ENCODE data around the gene KLHL26.
"Not testable (repeated sequence)": the region's sequence is repeated elsewhere in the genome, so short reads cannot be mapped to it uniquely, and the experiment has no call there.

The KLHL26 gene

GRCh38 chr19:18667531-18668251 is 30.9 kb downstream of the KLHL26 start:
- no peak for DNase-seq

DNA sequence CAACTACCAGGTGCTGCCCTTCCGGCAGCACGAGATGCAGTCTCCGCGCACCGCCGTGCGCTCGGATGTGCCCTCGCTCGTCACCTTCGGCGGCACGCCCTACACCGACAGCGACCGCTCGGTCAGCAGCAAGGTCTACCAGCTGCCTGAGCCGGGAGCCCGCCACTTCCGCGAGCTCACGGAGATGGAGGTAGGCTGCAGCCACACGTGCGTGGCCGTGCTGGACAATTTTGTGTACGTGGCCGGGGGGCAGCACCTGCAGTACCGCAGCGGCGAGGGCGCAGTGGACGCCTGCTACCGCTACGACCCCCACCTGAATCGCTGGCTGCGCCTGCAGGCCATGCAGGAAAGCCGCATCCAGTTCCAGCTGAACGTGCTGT is 31.4 kb downstream of the KLHL26 start:
- no peak for DNase-seq

GRCh38 chr19:18668744-18669523 is 32.1 kb downstream of the KLHL26 start:
- no peak for DNase-seq

- DNase-seq: no peak
These were observed 32.6 kb downstream of the KLHL26 start for GRCh38 chr19:18669524-18669817.

- DNase-seq: no peak
These were observed 33.1 kb downstream of the KLHL26 start for GRCh38 chr19:18669883-18670282.

GRCh38 chr19:18670312-18670711 is 33.5 kb downstream of the KLHL26 start:
- no peak for DNase-seq

- no peak for DNase-seq
These were observed 34.6 kb downstream of the KLHL26 start for GRCh38 chr19:18671303-18672043.

DNA sequence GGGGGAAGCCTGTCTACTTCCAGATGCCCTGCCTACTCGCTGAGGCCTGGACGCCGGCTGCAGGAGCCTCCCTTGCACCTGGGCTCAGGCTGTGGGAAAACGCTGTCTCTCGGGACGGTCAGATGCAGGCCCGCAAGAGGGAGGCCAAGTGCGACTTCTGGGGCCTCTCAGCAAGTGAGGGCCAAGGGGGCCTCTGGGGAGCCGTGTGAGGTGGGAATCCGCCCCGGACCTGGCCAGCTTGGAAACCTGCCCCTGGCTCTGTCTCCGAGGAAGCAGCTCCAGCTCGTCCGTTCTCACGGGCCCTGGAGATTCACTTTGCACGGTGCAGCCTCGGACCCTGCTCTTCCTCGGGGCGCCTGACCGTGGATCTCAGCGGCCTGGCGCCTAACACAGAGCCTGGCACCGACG is 35.2 kb downstream of the KLHL26 start:
- DNase-seq: no peak

GRCh38 chr19:18672606-18673337 is 35.9 kb downstream of the KLHL26 start:
- peak in 1 of 3 experiments; percentile 3 for DNase-seq

DNA sequence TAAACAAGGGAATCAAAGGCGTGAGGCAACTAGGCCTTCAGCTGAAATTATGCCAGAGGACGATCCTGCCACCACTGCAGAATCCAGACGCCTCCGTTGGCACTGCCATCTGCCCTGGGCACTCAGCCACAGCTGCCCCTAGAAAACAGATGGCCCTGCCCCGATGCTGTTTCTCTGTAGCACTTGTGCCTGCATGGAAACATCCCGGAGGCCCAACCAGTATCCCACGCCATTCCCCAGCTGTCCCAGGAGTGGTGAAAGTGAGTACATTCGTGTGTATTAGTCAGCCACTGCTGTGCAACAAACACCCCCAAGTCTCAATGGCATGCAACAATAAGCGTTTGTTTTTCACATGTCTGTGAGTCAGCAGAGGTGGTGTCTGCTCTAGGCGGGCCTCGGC is 37.8 kb downstream of the KLHL26 start:
- DNase-seq: no peak

DNA sequence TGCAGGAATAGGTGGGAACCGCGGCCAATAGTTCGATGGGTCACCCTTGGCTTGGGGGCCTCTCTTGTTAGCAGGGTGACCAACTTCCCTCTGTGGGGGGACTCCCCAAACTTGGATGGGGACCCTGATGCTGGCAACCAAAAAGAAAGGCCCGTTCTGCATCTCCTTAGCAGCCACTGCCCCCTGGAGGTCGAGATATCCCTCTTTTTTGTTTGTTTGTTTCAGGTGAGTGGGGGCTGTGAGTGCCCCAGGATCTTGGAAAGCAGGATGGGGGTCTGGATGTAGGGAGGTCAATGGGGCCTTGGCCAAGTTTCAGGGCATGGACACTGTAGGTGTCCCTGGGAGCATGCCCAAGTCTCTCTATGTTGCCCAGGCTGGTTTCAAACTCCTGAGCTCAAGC is 39.0 kb downstream of the KLHL26 start:
- DNase-seq: peak in 1 of 3 experiments; percentile 18

DNA sequence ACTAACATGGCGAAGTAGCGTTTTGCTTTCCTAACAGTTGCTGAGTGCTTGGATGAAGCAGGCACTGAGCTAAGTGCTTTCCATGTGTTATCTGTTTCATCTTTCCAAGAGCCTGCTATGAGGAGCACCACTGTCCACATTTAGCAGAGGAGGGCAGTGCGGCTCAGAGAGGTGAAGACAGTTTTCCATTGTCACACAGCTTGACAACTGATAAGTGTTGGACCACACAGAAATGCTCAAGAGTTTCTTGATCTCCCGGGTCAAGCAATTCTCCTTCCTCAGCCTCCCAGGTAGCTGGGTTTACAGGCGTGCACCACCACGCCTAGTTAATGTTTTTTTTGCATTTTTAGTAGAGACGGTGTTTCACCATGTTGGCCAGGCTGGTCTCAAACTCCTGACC is 39.9 kb downstream of the KLHL26 start:
- no peak for DNase-seq

- no peak for DNase-seq
These were observed 40.3 kb downstream of the KLHL26 start for GRCh38 chr19:18677156-18677555.

DNA sequence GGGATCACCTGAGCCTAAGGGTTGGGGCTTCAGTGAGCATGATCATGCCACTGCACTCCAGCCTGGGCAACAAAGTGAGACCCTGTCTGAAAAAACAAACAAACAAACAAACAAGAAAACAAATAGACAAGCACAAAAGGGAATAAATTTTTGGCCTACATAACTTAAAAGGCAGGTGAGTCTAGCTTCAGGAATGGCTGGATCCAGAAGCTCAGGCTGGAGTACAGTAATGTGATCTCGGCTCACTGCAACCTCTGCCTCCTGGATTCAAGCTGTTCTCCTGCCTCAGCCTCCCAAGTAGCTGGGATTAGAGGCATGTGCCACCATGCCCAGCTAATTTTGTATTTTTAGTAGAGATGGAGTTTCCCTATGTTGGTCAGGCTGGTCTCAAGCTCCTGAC is 43.3 kb downstream of the KLHL26 start:
- not testable (repeated sequence) for DNase-seq

DNA sequence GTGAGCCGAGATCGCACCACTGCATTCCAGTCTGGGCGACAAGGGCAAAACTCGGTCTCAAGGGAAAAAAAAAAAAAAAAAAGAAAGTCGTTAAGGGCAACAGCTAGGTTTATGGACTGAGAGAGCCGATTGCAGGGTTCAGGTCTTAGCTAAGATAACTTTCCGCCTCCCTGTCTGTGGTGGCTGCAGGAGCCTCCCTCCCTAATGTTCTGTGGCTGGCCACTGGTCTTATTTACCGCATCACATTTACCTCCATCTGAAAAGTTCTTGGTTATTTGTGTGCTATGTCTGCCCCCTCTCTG is 45.9 kb downstream of the KLHL26 start:
- no peak for DNase-seq

GRCh38 chr19:18683109-18683957 is 46.5 kb downstream of the KLHL26 start, which contains the start of gene CRTC1:
TSS of gene CRTC1 (plus strand) at chr19:18683680. CDS start at chr19:18683703, 23 bp downstream.
- DNase-seq: peak; percentile 80 to 91 (median 87)

DNA sequence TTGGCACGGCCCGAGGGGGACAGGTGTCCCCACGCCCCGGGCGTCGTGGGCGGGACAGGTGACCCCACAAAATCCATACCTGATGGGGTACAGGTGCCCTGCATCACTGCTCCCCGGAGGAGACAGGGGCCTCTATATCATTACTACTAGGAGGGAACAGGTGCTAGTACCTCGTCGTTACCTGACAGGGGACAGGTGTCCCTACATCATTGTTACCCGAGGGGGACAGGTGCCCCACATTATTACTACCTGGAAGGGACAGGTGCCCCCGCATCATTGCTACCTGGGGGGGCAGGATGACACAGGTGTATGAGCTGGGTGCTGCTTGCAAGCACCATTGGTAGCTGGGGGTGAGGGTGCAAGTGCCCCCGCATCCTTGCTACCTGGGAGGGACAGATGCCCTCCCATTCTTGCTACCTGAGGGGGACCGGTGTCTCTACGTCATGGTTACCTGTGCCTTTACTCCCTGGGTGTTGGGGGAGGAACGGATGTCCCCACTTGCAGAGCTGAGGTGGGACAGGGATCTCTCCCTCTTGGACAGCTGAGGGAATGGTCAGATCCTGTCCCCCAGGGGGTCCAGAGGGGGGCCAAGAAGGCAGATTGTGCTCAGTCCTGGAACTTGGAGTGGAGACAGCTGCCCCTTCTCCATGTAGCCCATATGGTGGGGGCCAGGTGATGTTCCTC is 47.3 kb downstream of the KLHL26 start:
- DNase-seq: peak in 2 of 3 experiments; percentile 45 to 65

GRCh38 chr19:18684642-18684993 is 47.8 kb downstream of the KLHL26 start:
- no peak for DNase-seq

- DNase-seq: no peak
These were observed 48.9 kb downstream of the KLHL26 start for GRCh38 chr19:18685597-18686190.

DNA sequence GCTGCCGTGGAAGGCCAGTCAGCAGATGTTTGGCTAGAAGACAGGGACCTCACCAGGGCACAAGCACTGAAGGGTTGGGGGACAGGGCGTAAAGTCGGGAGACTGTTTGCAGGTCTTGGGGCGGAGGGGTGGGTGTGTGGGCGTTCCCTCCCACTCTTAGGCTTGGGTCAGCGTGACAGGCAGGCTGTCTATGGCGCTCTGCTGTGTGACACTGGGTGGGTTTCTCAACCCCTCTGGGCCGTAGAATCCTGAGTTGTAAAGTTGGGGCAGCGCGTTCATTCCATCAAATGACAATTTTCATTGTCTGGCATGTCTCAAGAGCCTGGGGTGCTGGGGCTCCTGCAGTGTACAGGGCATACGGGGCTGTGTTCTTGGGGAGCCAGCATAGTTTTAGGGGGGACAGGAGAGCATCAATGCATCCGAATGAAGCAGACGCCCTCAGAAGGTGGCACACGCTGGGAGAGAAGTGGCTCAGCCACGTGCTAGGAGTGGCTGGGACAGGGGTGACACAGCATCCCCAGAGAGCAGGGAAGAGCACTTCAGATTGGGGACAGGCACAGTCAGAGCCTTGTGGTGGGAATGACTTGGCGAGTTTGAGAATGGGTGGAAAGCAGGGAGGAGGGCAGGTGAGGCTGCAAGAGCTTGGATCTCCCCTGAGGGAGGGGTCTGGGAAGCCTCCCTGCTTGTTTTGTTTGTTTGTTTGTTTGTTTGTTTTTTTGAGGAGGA is 51.1 kb downstream of the KLHL26 start:
- DNase-seq: no peak

- DNase-seq: no peak
These were observed 59.2 kb downstream of the KLHL26 start for GRCh38 chr19:18696023-18696422.

Data from NCI-H1417 (cell line).